CD14-positive monocyte (primary cell): ENCODE measurements around the gene LOC128125822.

Source experiments
- DNase-seq, 3 donors: peaks; one replicate each; pipeline ENCODE4 v3.0.0-alpha.2; 2011 to 2022
- H2AFZ ChIP-seq: 2 replicates; pipeline ENCODE4 v1.6.0; 2012; ENCODE audit warnings: mild to moderate bottlenecking, low read depth, low read length, inconsistent platforms; ENCODE audit not compliant: insufficient read depth, poor library complexity, severe bottlenecking
- H3K27ac ChIP-seq, 2 donors: 1 replicate in 1 of 2; 2 replicates in 1 of 2; pipeline ENCODE4 v1.5.1; 2012 to 2013; ENCODE audit warnings: low read length in 2 of 2, control low read depth in 1 of 2, inconsistent platforms in 1 of 2, low read depth in 1 of 2, mild to moderate bottlenecking in 1 of 2
- H3K27me3 ChIP-seq, 2 donors: one replicate each; pipeline versions ENCODE4 v1.6.0 to v1.6.1; 2011 to 2013; ENCODE audit warnings: low read length in 2 of 2; ENCODE audit not compliant: control insufficient read depth in 2 of 2, insufficient read depth in 2 of 2
- H3K36me3 ChIP-seq, 2 donors: replicated peaks in 1 of 2; 1 replicate in 1 of 2; 2 replicates in 1 of 2; pipeline versions ENCODE4 v1.5.1 to v1.6.1; 2012 to 2013; ENCODE audit warnings: low read length in 2 of 2, control low read depth in 1 of 2, inconsistent platforms in 1 of 2, mild to moderate bottlenecking in 1 of 2; ENCODE audit not compliant: insufficient read depth in 2 of 2, control insufficient read depth in 1 of 2
- H3K4me1 ChIP-seq, 2 donors: 1 replicate in 1 of 2; 2 replicates in 1 of 2; pipeline versions ENCODE4 v1.5.1 to v1.6.1; 2012 to 2013; ENCODE audit warnings: low read length in 2 of 2, control low read depth in 1 of 2, inconsistent platforms in 1 of 2, mild to moderate bottlenecking in 1 of 2, moderate library complexity in 1 of 2; ENCODE audit not compliant: insufficient read depth in 2 of 2, control insufficient read depth in 1 of 2
- H3K4me2 ChIP-seq: replicated peaks from 2 replicates; pipeline ENCODE3; 2012; ENCODE audit warnings: low read length, moderate library complexity, mild to moderate bottlenecking; ENCODE audit not compliant: poor library complexity, severe bottlenecking; ENCODE audit errors: extremely low read depth
- H3K4me3 ChIP-seq, 3 experiments: fragments of 200-600 bp in 1 of 3; sonication (generic) in 1 of 3; replicated peaks in 1 of 3; 1 replicate in 2 of 3; 2 replicates in 1 of 3; pipeline ENCODE4 v1.5.1; 2011 to 2013; ENCODE audit warnings: low read length in 3 of 3, mild to moderate bottlenecking in 3 of 3, control low read depth in 2 of 3, low read depth in 2 of 3, inconsistent platforms in 1 of 3, moderate library complexity in 1 of 3
- H3K79me2 ChIP-seq: 2 replicates; pipeline ENCODE4 v1.6.0; 2012; ENCODE audit warnings: mild to moderate bottlenecking, control low read depth, inconsistent platforms, low read length, moderate library complexity; ENCODE audit not compliant: insufficient read depth
- H3K9ac ChIP-seq: 2 replicates; pipeline ENCODE4 v1.6.0; 2017; ENCODE audit warnings: low read length, mild to moderate bottlenecking; ENCODE audit not compliant: insufficient read depth, poor library complexity, severe bottlenecking
- H3K9me3 ChIP-seq, 2 donors: replicated peaks in 1 of 2; 1 replicate in 1 of 2; 2 replicates in 1 of 2; pipeline versions ENCODE4 v1.5.1 to v1.6.1; 2012 to 2013; ENCODE audit warnings: low read length in 2 of 2, control low read depth in 1 of 2; ENCODE audit not compliant: control insufficient read depth in 1 of 2, insufficient read depth in 1 of 2
- H4K20me1 ChIP-seq: 2 replicates; pipeline ENCODE4 v1.6.0; 2012; ENCODE audit warnings: mild to moderate bottlenecking, low read length, control low read depth, moderate library complexity; ENCODE audit not compliant: insufficient read depth
- H3K27ac Mint-ChIP-seq, 7 donors: one replicate each; pipeline ENCODE4 v1.8.0; 2020; ENCODE audit warnings: mild to moderate bottlenecking in 7 of 7, mixed read lengths in 7 of 7, moderate library complexity in 6 of 7, inconsistent platforms in 2 of 7
- H3K27me3 Mint-ChIP-seq, 3 donors: one replicate each; pipeline ENCODE4 v1.8.0; 2021 to 2022; ENCODE audit warnings: low read depth in 3 of 3, mild to moderate bottlenecking in 3 of 3, mixed read lengths in 3 of 3, moderate library complexity in 3 of 3, inconsistent platforms in 1 of 3
- H3K36me3 Mint-ChIP-seq, 2 donors: one replicate each; pipeline ENCODE4 v1.8.0; 2020; ENCODE audit warnings: mixed read lengths in 2 of 2, inconsistent platforms in 1 of 2, mild to moderate bottlenecking in 1 of 2
- H3K4me1 Mint-ChIP-seq: one replicate; pipeline ENCODE4 v1.8.0; 2020; ENCODE audit warnings: mild to moderate bottlenecking, mixed read lengths
- H3K4me3 Mint-ChIP-seq, 2 donors: one replicate each; pipeline ENCODE4 v1.8.0; 2020; ENCODE audit warnings: mild to moderate bottlenecking in 2 of 2, mixed read lengths in 2 of 2, moderate library complexity in 1 of 2
- H3K9me3 Mint-ChIP-seq, 7 donors: one replicate each; pipeline ENCODE4 v1.8.0; 2020 to 2022; ENCODE audit warnings: mixed read lengths in 7 of 7, mild to moderate bottlenecking in 6 of 7, moderate library complexity in 6 of 7, inconsistent platforms in 2 of 7
- WGBS: methylation state at CpG from one replicate; pipeline ENCODE4 v1.1.5; 2013; ENCODE audit warnings: missing lambda C conversion rate; ENCODE audit not compliant: insufficient coverage; 5-methylcytosine and 5-hydroxymethylcytosine counted together
- intact Hi-C, 2 donors: fragments of 100-400 bp; cut with micrococcal nuclease; formaldehyde crosslinking; loops; one replicate each; pipeline versions ENCODE4 v1.15.0 to v1.15.1; 2023
- TF ChIP-seq, protein P1 (sequence below): fragments of 200-600 bp; IDR thresholded peaks from one replicate; pipeline ENCODE4 v1.8.0; 2022; ENCODE audit warnings: antibody characterized with exemption, mild to moderate bottlenecking

Gene LOC128125822

DNA sequence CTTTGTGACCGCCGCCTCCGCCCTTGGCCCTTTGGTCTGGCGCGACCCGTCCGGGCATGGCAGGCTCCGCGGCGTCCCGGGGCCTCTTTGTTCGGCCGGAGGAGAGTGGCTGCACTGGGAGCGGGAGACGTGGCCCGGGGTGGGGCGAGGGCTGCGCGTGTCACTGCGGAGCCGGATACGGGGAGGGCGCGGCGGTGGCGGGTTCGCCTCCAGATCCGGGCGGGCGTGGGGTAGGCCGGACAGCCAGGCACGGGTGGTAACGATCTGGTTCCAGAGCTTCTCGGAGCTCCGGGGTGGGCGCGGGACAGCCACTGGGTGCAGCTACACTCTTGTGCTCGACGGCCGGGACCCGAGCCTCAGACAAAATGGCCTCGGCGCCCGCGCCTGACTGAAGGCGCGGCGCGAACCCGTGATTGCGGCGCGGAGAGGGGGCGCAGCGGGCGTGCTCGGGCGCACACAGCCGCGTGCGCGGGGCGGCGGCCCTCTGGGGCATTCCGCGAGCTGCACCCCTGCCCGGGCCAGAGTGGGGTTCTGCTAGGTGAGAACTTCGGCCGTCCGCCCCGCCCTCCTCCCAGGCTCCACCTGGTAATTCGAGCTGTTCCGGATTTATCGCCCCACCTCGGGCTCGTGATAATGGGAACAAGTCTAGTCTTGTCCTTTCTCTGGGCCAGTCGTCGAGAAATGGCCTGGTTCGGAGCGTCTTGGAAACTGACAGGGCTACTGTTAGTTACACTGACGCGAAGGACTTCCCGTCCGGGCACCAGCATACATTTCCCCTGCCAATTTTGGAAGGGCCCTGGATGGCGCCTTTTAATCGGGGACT is 1.0 kb downstream of the LOC128125822 start:
- Histone ChIP-seq H3K79me2 (peaks cover 52% of the 10 kb centered on the region), H2AFZ (peak overlapping the region; percentile 19), H3K4me3 (peak overlapping the region; percentile 75 to 85 (median 85)), H3K9me3 (no peaks in the 10 kb centered on the region), H3K36me3 (peaks cover 18 to 20% of the 10 kb centered on the region in 2 donors), H3K4me1 (peaks cover 21 to 28% of the 10 kb centered on the region in 2 donors), H3K4me2 (peak overlapping the region; percentile 83), H4K20me1 (peaks cover 48% of the 10 kb centered on the region), H3K27ac (peak overlapping the region; percentile 93), H3K27me3 (peaks cover 0 to 14% of the 10 kb centered on the region in 2 donors), H3K9ac (peak overlapping the region; percentile 97)
- H3K9me3 Mint-ChIP-seq: peaks cover 0 to 2% (median 0%) of the 10 kb centered on the region in 7 donors
- intact Hi-C loops: loop anchor here (2.0 to 10.0 kb wide), 4 partner anchors 62 to 234 kb away; partner anchors contain the start of gene PHF3 (in 1 of the 2)
- H3K4me3 Mint-ChIP-seq: peak overlapping the region; percentile 93
- peak overlapping the region; percentile 92 to 98 (median 94) for H3K27ac Mint-ChIP-seq
- peaks cover 12 to 15% of the 10 kb centered on the region in 2 donors for H3K36me3 Mint-ChIP-seq
- TF ChIP-seq, protein P1, sequence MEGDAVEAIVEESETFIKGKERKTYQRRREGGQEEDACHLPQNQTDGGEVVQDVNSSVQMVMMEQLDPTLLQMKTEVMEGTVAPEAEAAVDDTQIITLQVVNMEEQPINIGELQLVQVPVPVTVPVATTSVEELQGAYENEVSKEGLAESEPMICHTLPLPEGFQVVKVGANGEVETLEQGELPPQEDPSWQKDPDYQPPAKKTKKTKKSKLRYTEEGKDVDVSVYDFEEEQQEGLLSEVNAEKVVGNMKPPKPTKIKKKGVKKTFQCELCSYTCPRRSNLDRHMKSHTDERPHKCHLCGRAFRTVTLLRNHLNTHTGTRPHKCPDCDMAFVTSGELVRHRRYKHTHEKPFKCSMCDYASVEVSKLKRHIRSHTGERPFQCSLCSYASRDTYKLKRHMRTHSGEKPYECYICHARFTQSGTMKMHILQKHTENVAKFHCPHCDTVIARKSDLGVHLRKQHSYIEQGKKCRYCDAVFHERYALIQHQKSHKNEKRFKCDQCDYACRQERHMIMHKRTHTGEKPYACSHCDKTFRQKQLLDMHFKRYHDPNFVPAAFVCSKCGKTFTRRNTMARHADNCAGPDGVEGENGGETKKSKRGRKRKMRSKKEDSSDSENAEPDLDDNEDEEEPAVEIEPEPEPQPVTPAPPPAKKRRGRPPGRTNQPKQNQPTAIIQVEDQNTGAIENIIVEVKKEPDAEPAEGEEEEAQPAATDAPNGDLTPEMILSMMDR: no peak
- under 1% methylated on average over 84 of the region's 86 CpGs for WGBS
- DNase-seq: peak; percentile 40 to 59 (median 48)
- peaks cover 0 to 8% (median 2%) of the 10 kb centered on the region in 3 donors for H3K27me3 Mint-ChIP-seq
- peaks cover 24% of the 10 kb centered on the region for H3K4me1 Mint-ChIP-seq

DNA sequence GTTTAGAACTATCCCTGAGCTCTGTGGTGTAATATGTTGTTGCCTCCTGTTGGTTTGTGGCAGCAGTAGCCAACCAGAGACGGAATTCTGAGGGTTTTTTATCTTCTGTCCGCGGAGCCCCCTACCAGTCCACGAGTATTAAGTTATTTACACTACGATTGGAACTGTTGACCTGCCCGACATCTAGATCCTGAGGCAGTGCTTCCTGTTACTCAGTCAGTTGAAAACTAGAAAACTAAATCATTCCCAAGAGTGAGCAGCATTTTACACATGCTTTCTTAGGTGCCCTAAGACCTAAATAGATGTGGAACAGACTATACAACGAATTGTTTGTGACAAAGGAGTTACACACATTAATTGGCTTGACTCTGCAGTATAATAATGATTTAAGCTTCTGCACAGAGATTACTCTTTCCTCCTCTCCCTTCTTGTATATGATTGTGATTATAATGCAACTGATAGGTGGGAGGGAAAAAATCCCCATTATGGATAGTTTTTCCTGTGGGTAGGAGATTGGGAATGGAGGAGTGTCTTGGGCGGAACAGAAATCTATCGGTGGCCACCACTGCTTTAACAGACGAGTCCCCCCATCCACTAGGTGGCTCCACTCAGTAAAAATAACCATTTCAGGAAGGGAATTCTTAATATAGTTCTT is 1.7 kb downstream of the LOC128125822 start:
- peaks cover 25 to 27% of the 10 kb centered on the region in 2 donors for H3K36me3 ChIP-seq
- H2AFZ ChIP-seq: peak overlapping the region; percentile 19
- H3K9me3 ChIP-seq: no peaks in the 10 kb centered on the region
- peak overlapping the region; percentile 93 for H3K4me3 Mint-ChIP-seq
- peak overlapping the region; percentile 97 for H3K9ac ChIP-seq
- peaks cover 0 to 1% (median 0%) of the 10 kb centered on the region in 7 donors for H3K9me3 Mint-ChIP-seq
- peaks cover 0 to 8% (median 2%) of the 10 kb centered on the region in 3 donors for H3K27me3 Mint-ChIP-seq
- peaks cover 21 to 28% of the 10 kb centered on the region in 2 donors for H3K4me1 ChIP-seq
- 0% methylated on average over 1 of the region's 10 CpGs for WGBS
- H3K4me2 ChIP-seq: peak overlapping the region; percentile 83
- peak overlapping the region; percentile 93 for H3K27ac ChIP-seq
- H3K27me3 ChIP-seq: peaks cover 0 to 14% of the 10 kb centered on the region in 2 donors
- H3K36me3 Mint-ChIP-seq: peaks cover 15 to 19% of the 10 kb centered on the region in 2 donors
- peak overlapping the region; percentile 92 to 98 (median 94) for H3K27ac Mint-ChIP-seq
- peaks cover 52% of the 10 kb centered on the region for H3K79me2 ChIP-seq
- peaks cover 24% of the 10 kb centered on the region for H3K4me1 Mint-ChIP-seq
- intact Hi-C loops: loop anchor here (2.0 to 10.0 kb wide), 4 partner anchors 61 to 233 kb away; partner anchors contain the start of gene PHF3 (in 1 of the 2)
- peaks cover 48% of the 10 kb centered on the region for H4K20me1 ChIP-seq
- DNase-seq: peak; percentile 29 to 53 (median 52)
- H3K4me3 ChIP-seq: peak overlapping the region; percentile 75 to 85 (median 85)
- TF ChIP-seq, protein P1: peak; percentile 85
